Spleen (tissue), 11 donors: ENCODE results near the gene MOG. TPM values are rescaled to one million over a fixed set of nuclear protein-coding genes. Genes with fewer than 3 reads are reported as not detected.

Source experiments
- DNase-seq: peaks from one replicate; pipeline ENCODE4 v3.0.0-alpha.2; 2020
- H3K27ac ChIP-seq, 8 donors: fragments of 200-600 bp; sonication (generic) in 7 of 8; 1 replicate in 4 of 8; 2 replicates in 4 of 8; pipeline versions ENCODE4 v1.5.0 to v1.8.0; 2016 to 2021; ENCODE audit warnings: inconsistent platforms in 4 of 8, mild to moderate bottlenecking in 4 of 8, moderate library complexity in 1 of 8
- H3K27me3 ChIP-seq, 7 donors: fragments of 200-600 bp; sonication (generic) in 6 of 7; replicated peaks in 1 of 7; 1 replicate in 4 of 7; 2 replicates in 3 of 7; pipeline versions ENCODE4 v1.5.0 to v1.8.0; 2016 to 2021; ENCODE audit warnings: inconsistent platforms in 3 of 7, mild to moderate bottlenecking in 1 of 7
- H3K36me3 ChIP-seq, 6 donors: fragments of 200-600 bp; sonication (generic) in 5 of 6; 1 replicate in 4 of 6; 2 replicates in 2 of 6; pipeline versions ENCODE4 v1.5.0 to v1.8.0; 2016 to 2021; ENCODE audit warnings: inconsistent platforms in 2 of 6
- H3K4me1 ChIP-seq, 6 donors: fragments of 200-600 bp; sonication (generic) in 5 of 6; 1 replicate in 3 of 6; 2 replicates in 3 of 6; pipeline versions ENCODE4 v1.5.0 to v1.8.0; 2016 to 2021; ENCODE audit warnings: inconsistent platforms in 3 of 6
- H3K4me3 ChIP-seq, 8 donors: fragments of 200-600 bp; sonication (generic) in 7 of 8; 1 replicate in 4 of 8; 2 replicates in 4 of 8; pipeline versions ENCODE4 v1.5.0 to v1.8.0; 2016 to 2021; ENCODE audit warnings: inconsistent platforms in 4 of 8, mild to moderate bottlenecking in 4 of 8, moderate library complexity in 2 of 8
- H3K9me3 ChIP-seq, 8 donors: fragments of 200-600 bp; sonication (generic) in 7 of 8; 1 replicate in 4 of 8; 2 replicates in 4 of 8; pipeline versions ENCODE4 v1.5.0 to v1.8.0; 2016 to 2021; ENCODE audit warnings: inconsistent platforms in 4 of 8
- CTCF ChIP-seq, 11 experiments: fragments of 200-600 bp in 7 of 11; fragments of 450-650 bp in 4 of 11; sonication (generic) in 4 of 11; IDR thresholded peaks in 8 of 11; conservative IDR thresholded peaks in 3 of 11; 1 replicate in 7 of 11; 2 replicates in 4 of 11; pipeline versions ENCODE4 v1.4.0 to v1.8.0; 2016 to 2021; ENCODE audit warnings: antibody characterized with exemption in 11 of 11, inconsistent platforms in 4 of 11, mild to moderate bottlenecking in 1 of 11
- POLR2A ChIP-seq, 3 donors: fragments of 450-650 bp; IDR thresholded peaks; one replicate each; pipeline ENCODE4 v1.5.1; 2017; ENCODE audit warnings: antibody characterized with exemption in 3 of 3, mild to moderate bottlenecking in 1 of 3
- POLR2AphosphoS5 ChIP-seq, 3 donors: sonication (generic); formaldehyde crosslinking; IDR thresholded peaks; one replicate each; pipeline ENCODE4 v1.5.1; 2017; ENCODE audit warnings: antibody characterized with exemption in 3 of 3
- whole genome bisulfite sequencing, 5 donors: extraction: QIAGEN DNeasy Blood & Tissue Kit in 3 of 5; methylation state at CpG; one replicate each; pipeline versions ENCODE4 v1.1.5 to v1.1.7; 2013 to 2018; 5-methylcytosine and 5-hydroxymethylcytosine counted together
- intact Hi-C: fragments of 100-400 bp; cut with DNase I; formaldehyde crosslinking; loops from one replicate; pipeline ENCODE4 v1.15.0; 2023; ENCODE audit warnings: low total_unique reads
- polyA plus RNA-seq, 3 donors: library from polyadenylated mRNA; stranded (reverse); fragments of 200-250 nt; gene quantifications; one replicate each; pipeline ENCODE4 v1.2.1, GENCODE V29; 2013
- total RNA-seq, 7 donors: library from RNA; depleted of rRNA in 3 of 7; stranded (reverse); fragments of >200 nt in 3 of 7; fragmentation: NEBNext Ultra II Directional in 4 of 7; extraction: Animal tissue kit (Norgen Biotek cat#: 25700) in 4 of 7; gene quantifications; one replicate each; pipeline versions ENCODE4 v1.1.0 to v1.2.1, GENCODE V29; 2016 to 2021
- donor health status: healthy with polysubstance abuse.
- donor health status: DM: no; HTN: no; CAD: no; lungs with moderate emphysema.
- donor health status: DM: no; HTN: no; CAD: no.
- donor health status: Bipolar disorder and iron deficiency.
- donor health status: healthy.
- donor health status: DM: no; HTN: no; CAD: no.
- donor health status: DM: yes; HTN: yes; CAD: no.

MOG gene
- total and polyA plus RNA-seq, 10 donors = not detected

DNA sequence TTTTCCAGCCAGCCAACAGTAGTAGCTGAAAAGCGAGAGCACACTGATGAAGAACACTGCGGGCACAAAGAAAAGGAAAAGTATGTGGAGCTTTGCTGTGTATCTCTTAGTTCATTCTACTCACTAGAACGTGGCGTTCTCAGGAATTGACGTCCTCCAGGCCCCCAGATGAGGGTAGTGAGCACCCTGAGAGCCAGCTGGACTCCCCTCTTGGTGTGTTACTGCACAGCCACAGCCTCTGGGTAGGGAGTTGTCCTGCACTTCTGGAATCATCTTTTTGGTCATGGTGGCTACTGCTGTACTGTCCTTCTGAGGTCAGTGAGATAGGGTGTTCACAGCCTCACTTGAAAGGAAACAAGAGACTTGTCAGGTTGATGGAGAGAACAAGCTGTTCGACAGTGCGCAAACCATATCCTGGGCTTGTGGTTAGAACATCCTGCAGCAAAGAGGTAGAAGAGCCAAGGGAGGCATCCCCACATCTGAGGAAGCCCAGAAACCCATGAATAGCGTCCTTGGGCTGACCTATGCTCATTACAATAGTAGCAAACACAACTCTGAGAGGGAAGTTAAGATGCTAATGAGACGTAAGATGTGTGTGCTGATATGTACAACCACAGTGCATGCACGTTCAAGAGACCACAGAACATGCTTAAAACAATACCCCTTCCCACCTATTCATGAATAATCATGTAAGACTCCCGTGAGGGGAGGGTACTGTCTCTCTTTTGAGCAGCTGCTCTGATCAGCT, 51.7 kb downstream of the MOG start:
- no peak for TF ChIP-seq POLR2A (IDR thresholded peaks at IDR 0.05)
- peak in 2 of 3 donors; percentile 30 to 89 for TF ChIP-seq POLR2AphosphoS5 (IDR thresholded peaks at IDR 0.05)
- no peak for TF ChIP-seq CTCF (IDR thresholded peaks at IDR 0.05 in 8 of 11, conservative IDR thresholded peaks at IDR 0.05 in 3 of 11)
- no peaks in the 10 kb centered on the region for H3K27me3 ChIP-seq
- DNase-seq = no peak
- peak overlapping the region; percentile 13 to 85 (median 73) for H3K27ac ChIP-seq
- 42 to 50% (median 45%) methylated on average over 11 of the region's 11 CpGs for WGBS, 5 donors
- peak overlapping the region in 4 of 8 donors; percentile 13 to 53 (median 20) for H3K4me3 ChIP-seq
- peaks cover 0 to 40% (median 19%) of the 10 kb centered on the region in 6 donors for H3K4me1 ChIP-seq
- intact Hi-C loops = loop anchor here (5.0 kb wide), 1 partner anchor 44 kb away; no protein-coding TSS in a partner anchor
- no peaks in the 10 kb centered on the region for H3K9me3 ChIP-seq
- H3K36me3 ChIP-seq = no peaks in the 10 kb centered on the region

GRCh38 chr6:29709188-29709587, 52.3 kb downstream of the MOG start:
- H3K9me3 ChIP-seq = no peaks in the 10 kb centered on the region
- intact Hi-C loops = loop anchor here (5.0 kb wide), 1 partner anchor 43 kb away; no protein-coding TSS in a partner anchor
- TF ChIP-seq POLR2AphosphoS5 (IDR thresholded peaks at IDR 0.05) (no peak), CTCF (IDR thresholded peaks at IDR 0.05 in 8 of 11, conservative IDR thresholded peaks at IDR 0.05 in 3 of 11) (no peak), POLR2A (IDR thresholded peaks at IDR 0.05) (no peak)
- H3K4me3 ChIP-seq = peak overlapping the region in 4 of 8 donors; percentile 13 to 53 (median 18)
- 8 to 27% (median 16%) methylated on average over 4 of the region's 4 CpGs for WGBS, 5 donors
- H3K4me1 ChIP-seq = peaks cover 0 to 40% (median 19%) of the 10 kb centered on the region in 6 donors
- peak overlapping the region; percentile 13 to 85 (median 73) for H3K27ac ChIP-seq
- no peaks in the 10 kb centered on the region for H3K27me3 ChIP-seq
- DNase-seq = no peak
- H3K36me3 ChIP-seq = no peaks in the 10 kb centered on the region

DNA sequence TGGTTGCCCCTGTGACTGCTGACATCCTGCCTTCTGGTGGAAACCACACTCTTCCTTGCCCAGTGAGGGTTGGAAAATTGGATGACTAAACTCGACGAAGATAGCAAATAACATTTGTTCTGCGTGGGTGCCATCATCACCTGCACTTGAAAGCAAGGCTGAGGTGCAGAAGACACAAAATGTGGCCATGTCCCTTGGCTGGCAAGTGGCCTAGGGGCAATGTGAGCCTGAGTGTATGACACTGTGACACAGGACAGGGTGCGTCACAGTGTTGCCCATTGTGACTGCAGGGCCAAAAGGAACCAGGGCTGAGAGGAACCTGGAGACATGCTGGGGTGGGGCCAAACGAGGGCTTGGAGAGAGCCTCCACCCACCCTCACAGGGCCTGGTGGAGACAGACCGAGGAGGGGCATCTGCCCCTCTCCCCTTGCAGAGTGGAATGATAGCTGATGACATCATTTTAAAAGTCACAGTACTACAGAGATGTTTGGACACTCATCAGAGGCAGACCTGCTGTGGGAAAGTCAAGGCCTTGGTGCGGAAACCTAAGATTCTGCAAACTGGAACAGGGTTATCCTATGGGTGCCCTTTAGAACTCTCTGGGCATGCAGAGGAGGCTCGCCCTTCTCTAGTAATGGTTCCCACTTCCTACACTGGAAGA, 53.5 kb downstream of the MOG start:
- TF ChIP-seq CTCF (IDR thresholded peaks at IDR 0.05 in 8 of 11, conservative IDR thresholded peaks at IDR 0.05 in 3 of 11) (no peak), POLR2A (IDR thresholded peaks at IDR 0.05) (no peak), POLR2AphosphoS5 (IDR thresholded peaks at IDR 0.05) (no peak)
- DNase-seq = no peak
- peaks cover 0 to 40% (median 19%) of the 10 kb centered on the region in 6 donors for H3K4me1 ChIP-seq
- no peaks in the 10 kb centered on the region for H3K27me3 ChIP-seq
- no peaks in the 10 kb centered on the region for H3K36me3 ChIP-seq
- H3K27ac ChIP-seq = peak overlapping the region in 6 of 8 donors; percentile 4 to 85 (median 78)
- intact Hi-C loops = no loop called here
- H3K4me3 ChIP-seq = no peak overlapping the region
- WGBS, 5 donors = 70 to 87% (median 79%) methylated on average over 8 of the region's 8 CpGs
- no peaks in the 10 kb centered on the region for H3K9me3 ChIP-seq

- DNase-seq = no peak
- Histone ChIP-seq H3K4me1 (peaks cover 11 to 33% (median 24%) of the 10 kb centered on the region in 6 donors), H3K27ac (no peak overlapping the region), H3K4me3 (no peak overlapping the region), H3K9me3 (no peaks in the 10 kb centered on the region), H3K27me3 (no peaks in the 10 kb centered on the region), H3K36me3 (peaks cover 0 to 22% (median 19%) of the 10 kb centered on the region in 6 donors)
- intact Hi-C loops = no loop called here
- WGBS, 5 donors = 14 to 38% (median 34%) methylated on average over 2 of the region's 2 CpGs
- TF ChIP-seq CTCF (IDR thresholded peaks at IDR 0.05 in 8 of 11, conservative IDR thresholded peaks at IDR 0.05 in 3 of 11) (peak in 2 of 11 experiments; percentile 21 to 34), POLR2A (IDR thresholded peaks at IDR 0.05) (no peak)
Observed at GRCh38 chr6:29720863-29721262, 64.0 kb downstream of the MOG start.
